NCI-H345 (cell line): ENCODE data around the gene JCHAIN.

Source experiments
- DNase-seq: peaks from one replicate; lab custom pipeline; 2025; lab: John Stamatoyannopoulos, UW

JCHAIN gene

DNA sequence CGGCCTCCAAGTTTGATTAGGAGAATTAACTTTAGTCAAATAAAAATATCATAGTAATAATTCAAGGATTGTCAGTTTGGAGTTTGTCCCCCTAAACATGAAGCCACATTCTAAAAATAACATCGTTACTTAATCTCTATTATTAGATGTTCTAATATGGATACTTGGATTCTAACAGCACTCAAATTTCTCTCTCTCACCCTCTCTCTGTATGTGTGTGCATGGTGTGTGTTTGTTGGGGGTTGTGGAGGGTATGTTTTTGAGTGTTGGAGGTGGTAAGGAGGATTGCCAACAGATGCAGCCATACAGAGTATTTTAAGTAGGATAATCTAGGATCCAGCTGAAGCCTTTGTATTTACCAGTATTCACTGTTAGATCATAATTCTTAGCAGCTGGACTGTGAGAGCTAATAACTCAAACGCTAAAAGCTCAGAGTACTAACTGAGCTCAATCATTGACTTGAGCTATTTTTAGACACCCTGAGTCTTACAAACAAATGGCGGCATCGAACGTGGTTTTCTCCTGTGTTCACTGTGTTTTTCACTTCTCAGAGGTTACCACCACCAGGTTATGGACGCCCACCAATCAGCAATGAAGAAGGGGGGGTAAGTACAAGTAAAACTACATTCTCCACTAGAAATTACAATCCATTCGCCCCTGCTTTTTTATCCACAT lies 28.9 kb downstream of the JCHAIN start:
- no peak for DNase-seq

DNA sequence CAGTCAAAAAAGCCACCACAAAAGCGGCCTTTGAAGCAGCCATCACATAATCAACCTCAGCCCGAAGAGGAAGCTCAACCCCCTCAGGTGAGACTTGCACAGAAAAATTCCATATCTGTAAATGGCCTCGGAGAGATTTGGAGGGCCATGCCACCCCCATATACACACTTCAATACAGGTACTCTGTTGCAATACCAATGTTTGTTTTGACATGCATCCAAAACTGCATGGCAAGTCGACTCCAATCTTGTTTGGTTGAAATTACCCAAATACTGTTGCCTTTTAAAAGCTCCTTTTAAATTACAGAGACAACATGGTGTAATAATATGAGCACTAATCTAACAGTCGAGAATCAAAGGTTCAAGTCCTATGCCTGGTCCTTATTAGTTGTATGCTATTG lies 31.8 kb downstream of the JCHAIN start:
- DNase-seq, result no peak

DNA sequence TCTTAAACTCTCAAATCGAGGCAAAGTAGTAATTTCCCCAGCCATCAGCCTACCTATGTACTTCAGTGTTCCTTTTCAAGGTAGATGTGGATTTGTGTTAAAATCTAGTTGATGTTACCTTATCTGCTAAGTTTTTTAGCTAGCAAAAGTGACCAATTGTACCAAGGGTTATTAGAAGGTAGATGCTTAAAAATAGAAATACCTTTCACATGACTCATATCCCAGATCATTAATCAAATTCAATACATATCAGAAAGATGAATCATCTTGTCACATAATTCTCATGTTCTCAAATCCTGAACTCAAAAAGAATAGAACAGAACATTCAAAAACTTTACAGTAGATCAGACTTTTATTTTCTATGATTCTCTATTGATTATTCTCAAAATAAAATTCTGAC lies 34.3 kb downstream of the JCHAIN start:
- no peak for DNase-seq

DNA sequence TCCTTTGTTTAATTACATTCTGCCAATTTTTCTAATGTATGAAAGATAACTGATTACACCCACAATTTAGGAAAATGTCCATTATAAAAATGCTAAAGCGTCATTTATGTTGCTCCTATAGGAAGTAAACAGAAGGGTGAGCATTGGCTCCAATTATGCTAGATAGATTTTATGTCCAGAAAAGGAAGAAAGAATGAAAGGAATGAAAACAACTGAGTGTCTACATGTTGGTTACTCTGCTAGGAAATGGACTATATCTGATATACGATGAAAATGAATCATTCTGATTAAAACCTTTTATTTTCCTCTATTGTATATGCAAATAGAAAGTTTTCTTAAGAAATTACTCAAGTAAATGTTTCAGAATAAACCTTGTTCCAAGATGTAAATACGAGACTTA lies 36.1 kb downstream of the JCHAIN start:
- no peak for DNase-seq

DNA sequence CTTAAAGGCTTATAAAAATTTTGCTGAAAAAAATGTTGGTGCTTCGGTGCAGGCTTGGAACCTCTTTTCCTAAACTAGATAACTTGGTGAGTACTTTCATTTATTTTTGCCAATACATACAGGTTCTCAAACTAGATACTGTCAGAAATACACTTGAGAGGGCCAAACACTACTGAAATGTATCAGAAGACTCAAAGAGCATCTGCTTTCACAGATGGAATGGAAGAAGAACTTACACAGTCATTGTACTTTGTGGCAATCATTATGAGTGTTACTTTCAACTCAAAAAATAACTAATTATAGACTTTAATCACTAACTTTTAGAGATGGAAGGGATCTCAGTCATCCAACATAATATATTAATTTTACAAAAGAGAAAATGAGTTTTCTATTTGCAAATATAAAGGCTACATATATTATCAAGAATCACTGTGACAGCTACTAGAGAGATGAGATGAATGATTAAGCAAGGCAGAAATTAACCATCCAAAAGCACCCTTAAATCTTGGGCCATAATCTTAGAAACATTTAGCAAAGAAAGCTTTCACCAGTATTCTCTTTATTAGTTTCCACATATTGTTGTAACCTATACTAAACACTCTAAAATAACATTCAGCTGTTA lies 36.7 kb downstream of the JCHAIN start:
- no peak for DNase-seq

DNA sequence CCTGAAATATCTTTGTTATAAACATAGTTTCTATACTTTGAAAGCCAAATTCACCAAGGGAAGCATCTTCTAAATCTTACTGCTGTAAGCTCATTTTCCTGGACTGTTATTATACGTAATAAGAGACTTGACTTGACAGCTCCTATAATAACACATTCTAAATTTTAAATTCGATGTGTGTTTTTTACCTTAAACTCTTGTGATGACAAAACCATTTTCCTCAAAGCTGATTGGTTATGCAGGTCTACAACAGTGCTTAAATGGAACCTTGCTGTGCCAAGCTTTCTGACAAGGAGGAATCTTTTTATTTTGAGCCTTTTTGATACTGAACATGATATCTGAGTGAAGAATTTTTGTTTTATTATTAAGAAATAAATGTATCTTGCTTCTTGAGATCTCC lies 37.9 kb downstream of the JCHAIN start, which contains the start of gene ENAM:
TSS of gene ENAM (plus strand) at position 301 of the 400 bp plus-strand sequence. CDS start 757 bp downstream, outside the sequence.
- DNase-seq, result no peak

DNA sequence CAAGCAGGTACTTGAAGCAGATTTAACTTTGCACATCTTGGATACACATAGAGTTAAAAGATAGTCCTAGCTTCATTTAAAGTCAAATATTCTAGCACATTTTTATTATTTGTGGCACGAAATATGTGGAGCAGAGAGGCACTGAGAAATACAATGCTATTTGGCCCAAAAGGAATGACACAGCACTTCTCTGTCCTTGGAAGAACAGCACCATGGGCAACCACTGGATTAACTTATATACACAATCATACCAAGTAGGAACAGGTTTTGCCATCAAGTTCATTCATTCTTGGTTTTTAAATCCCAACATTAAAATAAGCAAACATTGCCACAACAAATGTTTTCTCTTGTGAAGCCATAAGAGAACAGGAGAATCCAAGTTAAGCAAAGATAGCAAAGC lies 38.7 kb downstream of the JCHAIN start:
- DNase-seq, result no peak

DNA sequence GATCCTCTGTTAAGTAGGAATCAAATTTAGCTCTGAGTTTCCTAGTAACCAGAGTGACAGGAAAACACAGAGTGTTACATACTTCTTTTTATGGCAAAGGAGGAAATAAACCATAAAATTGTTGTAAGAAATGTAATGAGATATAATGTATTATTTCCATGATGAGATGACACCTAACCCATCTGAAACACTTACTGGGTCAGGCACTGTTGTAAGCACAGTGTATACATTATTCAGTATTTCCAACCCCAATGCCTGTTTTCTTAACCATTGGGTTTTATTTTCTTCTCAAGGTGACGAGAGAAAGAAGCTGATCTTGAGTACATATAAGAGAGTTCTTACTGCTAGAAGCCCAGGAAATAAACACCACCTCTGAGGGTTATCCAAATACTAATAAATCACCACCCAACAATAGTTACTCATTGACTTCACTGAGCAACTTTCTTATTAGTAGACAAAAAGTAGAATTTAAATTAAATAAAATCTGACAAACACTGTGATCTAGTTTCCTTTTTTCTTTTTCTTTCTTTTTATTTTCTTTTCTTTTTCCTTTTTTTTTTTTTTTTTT lies 42.0 kb downstream of the JCHAIN start:
- DNase-seq, result no peak

DNA sequence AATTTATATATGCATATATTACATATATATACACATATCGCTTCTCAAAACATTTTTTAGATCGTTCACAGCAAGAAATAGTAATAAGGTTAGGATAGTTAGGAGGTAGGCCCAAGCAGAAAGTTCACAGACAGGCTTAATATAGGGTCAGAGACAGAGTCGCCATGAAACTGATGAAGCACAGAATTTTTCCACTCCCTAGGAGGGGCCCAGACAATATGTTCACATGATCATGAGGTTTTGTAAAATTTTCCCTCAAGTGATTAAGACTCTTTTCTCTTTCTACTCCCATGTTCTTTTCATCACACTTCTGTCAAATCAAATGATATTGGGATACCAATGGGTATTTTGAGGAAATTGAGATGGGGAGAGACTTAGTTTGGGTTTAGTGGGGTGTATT lies 43.0 kb downstream of the JCHAIN start:
- DNase-seq, result no peak

DNA sequence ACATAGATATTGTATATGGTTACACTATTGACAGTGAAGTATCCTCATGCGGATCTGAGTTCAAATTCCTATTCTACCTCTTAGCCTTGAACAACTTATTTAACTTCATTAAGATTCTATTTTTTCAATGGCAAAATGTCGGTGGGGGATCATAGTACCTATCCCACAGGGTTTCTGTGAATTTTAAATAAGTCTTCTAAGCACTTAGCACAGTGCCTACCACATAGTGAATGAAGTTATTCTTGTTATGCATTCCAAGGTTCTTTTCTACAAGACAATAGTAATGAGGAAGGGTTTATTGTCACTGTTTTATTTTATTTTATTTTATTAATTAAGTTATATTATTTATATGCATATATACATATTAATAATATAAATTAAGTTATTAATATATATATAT lies 46.5 kb downstream of the JCHAIN start:
- no peak for DNase-seq

DNA sequence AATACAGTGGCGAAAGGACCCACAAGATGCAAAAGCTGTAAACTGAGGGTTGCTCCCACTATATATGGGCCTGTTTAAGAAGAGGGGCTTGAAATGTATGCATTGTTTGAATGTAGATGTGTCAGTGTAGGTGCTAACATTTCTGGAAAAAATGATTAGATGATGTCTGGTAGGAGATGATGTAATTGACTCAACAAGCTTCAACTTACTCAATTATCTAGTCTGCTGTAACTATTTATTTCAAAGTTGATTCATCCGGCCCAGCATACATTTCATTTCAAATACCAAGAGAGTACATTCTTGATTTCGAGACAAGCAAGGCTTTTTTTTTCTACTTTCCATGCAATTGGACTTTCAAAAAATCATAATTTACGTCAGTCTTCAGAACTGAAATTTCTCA lies 47.0 kb downstream of the JCHAIN start:
- DNase-seq, result no peak

DNA sequence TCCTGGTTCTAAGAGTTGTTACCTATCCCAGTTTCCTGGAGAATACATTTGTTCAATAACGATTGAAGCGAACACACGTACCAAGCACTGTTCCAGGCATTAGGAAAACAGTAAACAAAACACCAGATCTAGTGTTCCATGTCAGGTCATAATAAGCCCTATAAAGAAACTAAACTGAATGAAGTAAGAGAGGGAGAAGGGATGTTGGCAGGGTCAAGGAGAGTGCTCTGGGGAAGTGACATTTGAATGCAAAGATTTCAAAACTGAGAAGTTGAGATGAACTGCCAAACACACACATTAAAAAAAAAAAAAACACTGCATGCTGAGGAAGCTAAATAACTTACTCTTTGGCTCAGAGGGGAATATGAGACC lies 52.1 kb downstream of the JCHAIN start:
- DNase-seq, result no peak

DNA sequence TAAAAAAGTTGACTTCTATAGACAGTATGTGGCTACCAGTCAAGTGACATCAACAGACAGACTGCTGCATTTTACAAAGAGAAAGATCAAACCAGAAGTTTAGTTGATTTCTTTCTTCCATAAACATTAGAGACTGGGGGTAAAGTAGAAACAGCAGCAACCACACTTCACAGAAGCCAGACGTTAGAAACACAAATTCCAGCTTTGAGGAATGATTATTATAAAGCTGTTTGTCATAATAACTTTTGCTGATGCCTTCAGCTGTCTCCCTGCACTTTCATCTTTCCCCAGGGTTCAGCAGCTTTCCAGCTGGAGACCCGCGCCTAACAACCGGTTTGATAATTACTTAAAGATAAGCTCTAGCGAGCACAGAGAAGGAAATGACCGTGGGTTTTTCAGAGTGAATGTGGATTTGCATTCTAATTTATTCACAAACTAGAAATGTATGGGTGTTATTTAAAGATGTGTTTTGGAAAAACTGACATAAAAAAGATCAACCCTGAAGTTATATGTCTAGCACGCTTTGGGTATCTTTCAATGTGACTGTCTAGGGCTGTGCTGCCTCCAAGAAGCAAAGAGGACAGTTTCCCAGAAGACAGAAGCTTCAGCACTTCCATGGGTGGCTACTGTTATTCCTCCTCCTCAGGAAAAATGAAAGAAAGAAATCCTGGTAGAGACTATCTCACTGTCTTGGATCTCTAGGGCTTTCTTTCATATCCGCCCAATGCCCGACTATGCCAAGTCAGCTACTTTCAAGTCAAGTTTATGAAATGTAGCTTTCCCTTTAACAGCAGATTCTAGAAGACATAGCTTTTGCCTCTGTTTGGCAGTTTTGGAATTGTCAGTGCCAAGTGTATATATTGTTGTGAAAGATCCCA lies 52.8 kb downstream of the JCHAIN start:
- DNase-seq, result no peak

DNA sequence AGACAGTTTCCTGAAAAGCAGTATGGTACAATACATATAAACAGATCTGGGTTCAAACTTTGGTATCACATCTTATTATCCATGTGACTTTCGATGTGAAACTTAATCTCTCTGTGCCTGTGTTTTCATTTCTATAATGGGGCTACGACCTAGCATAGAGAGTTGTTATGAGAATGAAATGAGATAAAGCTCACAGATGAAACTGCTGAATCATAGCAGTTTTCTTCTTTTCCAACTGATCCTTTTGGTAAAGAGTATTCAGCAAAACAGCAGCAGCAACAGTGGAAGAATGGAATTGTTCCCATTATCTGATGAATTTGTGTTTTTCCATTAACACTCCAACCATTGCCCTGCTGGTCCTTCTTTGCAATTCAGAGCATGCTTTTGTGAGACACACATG lies 58.0 kb downstream of the JCHAIN start:
- DNase-seq, result no peak

DNA sequence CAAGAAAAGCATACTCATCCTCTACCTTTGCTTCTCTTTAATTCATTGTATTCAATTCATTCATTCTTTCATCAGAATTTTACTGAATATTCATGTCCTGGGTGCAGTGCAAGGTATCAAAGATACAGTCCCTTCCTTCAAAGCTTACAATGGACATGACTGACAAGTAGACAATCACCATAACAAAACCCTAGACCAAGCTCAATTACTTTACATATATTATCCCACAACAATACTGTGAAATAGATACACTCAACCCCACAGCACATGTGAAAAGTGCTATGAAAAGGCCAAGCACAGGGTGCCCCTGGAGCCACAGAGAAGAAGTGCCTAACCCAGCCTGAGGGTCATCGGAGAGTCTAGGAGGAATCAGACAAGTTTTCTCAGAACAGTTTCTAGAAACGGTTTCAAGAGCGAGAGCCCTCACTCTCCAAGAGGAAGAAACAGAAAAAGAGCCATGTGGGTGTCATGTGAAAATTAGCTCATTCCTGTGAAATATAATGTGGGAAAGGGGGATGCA lies 58.9 kb downstream of the JCHAIN start:
- no peak for DNase-seq

DNA sequence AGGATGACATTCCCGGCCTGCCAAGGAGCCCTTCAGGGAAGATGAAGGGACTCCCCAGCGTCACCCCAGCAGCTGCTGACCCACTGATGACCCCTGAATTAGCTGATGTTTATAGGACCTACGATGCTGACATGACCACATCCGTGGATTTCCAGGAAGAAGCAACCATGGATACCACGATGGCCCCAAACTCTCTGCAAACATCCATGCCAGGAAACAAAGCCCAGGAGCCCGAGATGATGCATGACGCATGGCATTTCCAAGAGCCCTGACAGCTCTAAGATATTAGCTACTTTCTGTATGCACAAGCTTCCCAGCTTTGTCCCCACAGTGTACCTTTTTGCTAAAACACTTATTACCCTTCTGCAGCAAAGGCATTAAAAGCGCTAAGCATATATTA lies 59.8 kb downstream of the JCHAIN start:
- no peak for DNase-seq
